DOHH2 (cell line): ENCODE data around the gene LIN37.

Experiments used
- EZH2phosphoT487 ChIP-seq: fragments of 200-600 bp; sonication (generic); IDR thresholded peaks from 2 replicates; pipeline ENCODE4 v1.6.1; 2017; ENCODE audit warnings: borderline replicate concordance, mild to moderate bottlenecking, antibody characterized with exemption, low read length, moderate library complexity, mixed read lengths
- TF ChIP-seq, protein P1 (sequence below): fragments of 200-600 bp; sonication (generic); IDR thresholded peaks from one replicate; pipeline ENCODE4 v1.5.1; 2014; ENCODE audit warnings: antibody characterized with exemption, mild to moderate bottlenecking, low read depth, low read length; ENCODE audit not compliant: poor library complexity, severe bottlenecking

GRCh38 chr19:35722897-35723296 lies 25.5 kb upstream of the LIN37 start:
- TF ChIP-seq, protein P1, sequence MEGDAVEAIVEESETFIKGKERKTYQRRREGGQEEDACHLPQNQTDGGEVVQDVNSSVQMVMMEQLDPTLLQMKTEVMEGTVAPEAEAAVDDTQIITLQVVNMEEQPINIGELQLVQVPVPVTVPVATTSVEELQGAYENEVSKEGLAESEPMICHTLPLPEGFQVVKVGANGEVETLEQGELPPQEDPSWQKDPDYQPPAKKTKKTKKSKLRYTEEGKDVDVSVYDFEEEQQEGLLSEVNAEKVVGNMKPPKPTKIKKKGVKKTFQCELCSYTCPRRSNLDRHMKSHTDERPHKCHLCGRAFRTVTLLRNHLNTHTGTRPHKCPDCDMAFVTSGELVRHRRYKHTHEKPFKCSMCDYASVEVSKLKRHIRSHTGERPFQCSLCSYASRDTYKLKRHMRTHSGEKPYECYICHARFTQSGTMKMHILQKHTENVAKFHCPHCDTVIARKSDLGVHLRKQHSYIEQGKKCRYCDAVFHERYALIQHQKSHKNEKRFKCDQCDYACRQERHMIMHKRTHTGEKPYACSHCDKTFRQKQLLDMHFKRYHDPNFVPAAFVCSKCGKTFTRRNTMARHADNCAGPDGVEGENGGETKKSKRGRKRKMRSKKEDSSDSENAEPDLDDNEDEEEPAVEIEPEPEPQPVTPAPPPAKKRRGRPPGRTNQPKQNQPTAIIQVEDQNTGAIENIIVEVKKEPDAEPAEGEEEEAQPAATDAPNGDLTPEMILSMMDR: no peak
- TF ChIP-seq EZH2phosphoT487: no peak
